GM12873 (cell line): ENCODE results near the gene RSRC1.

Experiments
- TF ChIP-seq, protein P1 (sequence below): IDR thresholded peaks from 2 replicates; pipeline ENCODE4 v1.5.1; 2012; ENCODE audit warnings: low read depth, mild to moderate bottlenecking, moderate library complexity, low read length, control low read depth; ENCODE audit not compliant: insufficient read depth; ENCODE audit errors: missing control alignments

RSRC1 gene

DNA sequence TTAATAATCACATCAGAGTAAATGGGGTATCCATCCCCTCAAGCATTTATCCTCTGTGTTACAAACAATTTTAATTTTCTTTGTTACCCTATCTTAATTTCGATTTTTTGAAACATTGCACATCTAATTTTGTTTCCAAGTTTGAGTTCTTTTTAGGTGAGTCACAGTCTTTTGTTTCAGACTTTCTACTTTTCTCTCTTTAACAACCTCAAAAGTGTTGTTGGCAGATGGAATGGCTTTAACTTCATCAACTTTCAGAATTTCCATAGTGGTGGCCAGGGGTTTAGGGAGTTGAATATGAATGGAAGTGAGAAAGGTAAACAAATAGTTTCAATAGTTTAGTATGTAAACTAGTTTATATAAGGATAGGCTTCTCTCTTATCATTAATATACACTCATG is 238.1 kb downstream of the RSRC1 start:
- TF ChIP-seq, protein P1, sequence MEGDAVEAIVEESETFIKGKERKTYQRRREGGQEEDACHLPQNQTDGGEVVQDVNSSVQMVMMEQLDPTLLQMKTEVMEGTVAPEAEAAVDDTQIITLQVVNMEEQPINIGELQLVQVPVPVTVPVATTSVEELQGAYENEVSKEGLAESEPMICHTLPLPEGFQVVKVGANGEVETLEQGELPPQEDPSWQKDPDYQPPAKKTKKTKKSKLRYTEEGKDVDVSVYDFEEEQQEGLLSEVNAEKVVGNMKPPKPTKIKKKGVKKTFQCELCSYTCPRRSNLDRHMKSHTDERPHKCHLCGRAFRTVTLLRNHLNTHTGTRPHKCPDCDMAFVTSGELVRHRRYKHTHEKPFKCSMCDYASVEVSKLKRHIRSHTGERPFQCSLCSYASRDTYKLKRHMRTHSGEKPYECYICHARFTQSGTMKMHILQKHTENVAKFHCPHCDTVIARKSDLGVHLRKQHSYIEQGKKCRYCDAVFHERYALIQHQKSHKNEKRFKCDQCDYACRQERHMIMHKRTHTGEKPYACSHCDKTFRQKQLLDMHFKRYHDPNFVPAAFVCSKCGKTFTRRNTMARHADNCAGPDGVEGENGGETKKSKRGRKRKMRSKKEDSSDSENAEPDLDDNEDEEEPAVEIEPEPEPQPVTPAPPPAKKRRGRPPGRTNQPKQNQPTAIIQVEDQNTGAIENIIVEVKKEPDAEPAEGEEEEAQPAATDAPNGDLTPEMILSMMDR, result no peak

DNA sequence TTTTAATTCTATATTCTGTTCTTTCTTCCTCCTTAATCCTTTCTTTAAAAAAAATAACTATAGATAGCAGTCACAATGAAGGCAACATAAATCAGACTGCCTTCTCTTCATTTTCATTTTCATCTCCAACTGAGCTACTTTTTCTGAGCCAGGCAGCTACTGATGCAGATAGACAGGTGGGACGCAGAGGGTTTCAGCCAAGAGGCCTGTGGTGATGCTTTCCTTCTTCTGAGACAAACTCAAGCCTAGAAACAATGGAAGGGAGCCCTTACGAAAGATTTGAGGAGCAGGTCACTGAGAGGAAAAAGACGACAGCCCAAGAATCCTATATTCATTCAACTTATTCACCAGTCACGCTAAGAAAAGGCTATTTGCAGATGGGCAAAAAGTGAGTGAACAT is 241.1 kb downstream of the RSRC1 start:
- TF ChIP-seq, protein P1, result no peak

DNA sequence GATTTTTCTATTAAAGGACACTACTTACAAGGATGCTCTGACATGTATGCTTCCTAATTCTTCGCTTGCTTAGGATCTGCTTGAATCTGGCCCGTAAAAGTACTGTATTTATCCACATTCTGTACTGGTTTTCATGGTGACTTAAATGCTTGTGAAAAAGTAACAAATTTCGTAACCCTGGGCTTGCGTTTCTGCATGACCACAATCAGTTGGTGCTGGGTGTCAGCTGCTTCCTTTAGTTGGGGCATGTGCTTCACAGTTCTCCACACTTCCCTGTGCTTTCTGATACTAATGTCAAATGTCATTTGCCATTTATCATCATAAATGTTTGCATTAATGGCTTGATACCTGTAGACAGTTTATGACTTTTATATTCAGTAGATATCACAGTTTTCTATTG is 242.7 kb downstream of the RSRC1 start:
- TF ChIP-seq, protein P1, result no peak

DNA sequence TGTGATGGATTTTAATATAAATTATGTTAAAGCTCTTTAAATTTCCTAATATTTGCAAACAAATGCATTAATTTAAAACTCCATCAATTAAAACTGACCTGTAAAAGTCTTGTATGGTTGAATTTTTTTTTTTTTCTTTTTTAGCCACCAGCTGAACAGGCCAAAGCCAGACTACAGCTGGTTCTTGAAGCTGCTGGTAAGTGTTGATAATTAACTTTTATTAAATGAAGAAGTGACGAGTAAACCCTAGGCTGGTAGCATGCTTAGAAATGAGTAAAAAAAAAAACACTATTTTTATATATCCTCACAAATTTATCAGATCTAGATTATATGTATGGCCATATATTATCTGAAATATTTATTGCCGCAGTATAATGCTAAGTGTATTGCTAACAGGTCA is 244.8 kb downstream of the RSRC1 start:
- TF ChIP-seq, protein P1, result no peak

DNA sequence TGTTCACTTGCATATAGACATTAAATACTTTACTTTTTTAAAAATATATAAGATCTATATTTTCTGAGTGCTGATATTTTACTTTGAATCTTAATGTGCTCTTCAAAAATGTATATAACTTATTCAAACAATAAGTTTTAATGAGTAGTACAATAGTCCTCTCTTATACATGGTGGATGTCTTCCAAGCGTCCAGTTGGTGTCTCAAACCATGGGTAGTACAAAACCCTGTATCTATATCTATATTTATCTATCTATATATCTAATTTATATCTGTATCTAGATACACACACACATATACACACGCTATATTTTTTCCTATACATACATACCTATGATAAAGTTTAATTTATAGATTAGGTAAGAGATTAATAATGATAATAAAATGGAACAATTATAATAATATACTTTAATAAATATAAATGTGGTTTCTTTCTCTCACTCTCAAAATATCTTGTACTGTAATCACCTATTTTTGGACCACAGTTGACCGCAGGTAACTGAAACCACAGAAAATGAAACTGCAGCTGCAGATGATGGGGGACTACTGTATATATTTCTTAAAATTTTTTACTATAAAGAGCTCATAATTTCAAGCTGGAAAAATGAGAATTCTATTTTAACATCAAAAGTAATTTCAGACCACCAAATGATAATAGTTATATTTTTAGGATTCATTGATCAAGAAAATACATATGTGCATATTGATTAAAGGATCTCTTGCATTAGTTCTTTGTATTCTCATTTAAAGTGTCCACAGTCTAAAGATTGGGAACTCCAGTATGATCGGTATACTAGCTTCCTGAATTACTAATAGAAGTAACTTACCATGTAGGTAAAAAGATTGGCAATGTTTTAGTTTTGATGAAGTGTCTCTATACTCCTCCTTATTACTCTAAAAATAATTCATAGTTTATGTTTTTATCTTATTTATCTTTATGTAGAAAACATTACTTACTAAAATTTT is 246.0 kb downstream of the RSRC1 start:
- TF ChIP-seq, protein P1, result no peak

DNA sequence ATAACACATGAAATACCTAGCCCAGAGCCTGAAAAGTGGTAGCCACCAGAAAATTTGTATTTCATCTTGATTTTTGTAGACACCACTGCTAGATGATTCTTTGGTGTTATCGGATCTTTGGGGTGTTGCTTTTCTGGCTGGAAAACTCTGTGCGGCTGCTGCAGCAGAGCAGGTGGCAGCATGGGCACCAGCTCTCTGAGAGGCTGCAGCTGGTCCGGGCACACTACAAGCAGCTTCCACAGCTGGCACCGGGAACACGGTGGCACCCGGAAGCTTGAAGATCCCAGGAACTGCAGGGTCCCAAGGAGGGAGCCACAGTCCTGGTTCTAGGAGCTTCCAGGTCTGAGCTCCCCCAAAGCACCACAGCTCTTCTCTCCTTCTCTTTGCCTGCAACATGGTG is 249.4 kb downstream of the RSRC1 start:
- TF ChIP-seq, protein P1, result no peak

DNA sequence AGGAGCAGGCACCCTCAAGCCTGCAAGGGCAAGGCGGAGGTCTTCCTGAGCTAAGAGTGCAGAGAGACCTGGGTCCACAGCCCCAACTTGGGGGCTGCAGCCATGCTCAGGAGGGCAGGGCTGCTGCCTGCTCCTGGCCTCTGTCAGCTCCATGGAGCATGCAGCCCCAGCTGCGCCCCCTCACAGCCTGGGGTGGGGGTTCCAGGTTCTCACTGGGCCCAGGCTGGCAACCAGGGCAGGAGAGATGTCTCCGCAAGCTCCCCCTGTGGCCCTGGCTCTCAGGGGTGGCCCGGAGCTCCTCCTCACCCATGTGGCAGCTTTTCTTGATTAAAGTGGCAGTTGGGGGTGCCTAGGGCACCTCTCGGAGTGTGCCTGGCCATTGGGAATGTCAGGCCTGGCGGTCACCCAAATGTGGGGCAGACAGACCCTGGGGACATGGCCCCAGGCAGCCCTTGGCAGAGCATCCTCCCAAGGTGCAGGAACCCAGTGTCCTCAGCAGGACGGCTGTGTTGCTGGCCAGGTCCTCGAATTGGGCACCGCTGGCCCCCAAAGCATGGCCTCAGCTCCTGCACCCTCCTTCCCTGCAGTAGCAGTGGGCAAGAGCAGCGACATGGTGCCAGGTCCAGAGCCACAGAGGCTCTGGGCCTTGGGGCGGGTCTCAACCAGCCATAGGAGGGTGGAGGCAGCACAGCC is 251.0 kb downstream of the RSRC1 start:
- TF ChIP-seq, protein P1, result no peak
